B cell (primary cell): Measurements from ENCODE around the gene ENDOU.

Source experiments
- EZH2 ChIP-seq: IDR thresholded peaks from 2 replicates; pipeline ENCODE4 v1.6.1; 2012; ENCODE audit warnings: borderline replicate concordance, low read depth, mild to moderate bottlenecking, moderate library complexity, low read length; ENCODE audit not compliant: insufficient read depth, poor library complexity, severe bottlenecking
- TF ChIP-seq, protein P1 (sequence below): fragments of 200-600 bp; IDR thresholded peaks from one replicate; pipeline ENCODE4 v1.8.0; 2022; ENCODE audit warnings: antibody characterized with exemption, mild to moderate bottlenecking

DNA sequence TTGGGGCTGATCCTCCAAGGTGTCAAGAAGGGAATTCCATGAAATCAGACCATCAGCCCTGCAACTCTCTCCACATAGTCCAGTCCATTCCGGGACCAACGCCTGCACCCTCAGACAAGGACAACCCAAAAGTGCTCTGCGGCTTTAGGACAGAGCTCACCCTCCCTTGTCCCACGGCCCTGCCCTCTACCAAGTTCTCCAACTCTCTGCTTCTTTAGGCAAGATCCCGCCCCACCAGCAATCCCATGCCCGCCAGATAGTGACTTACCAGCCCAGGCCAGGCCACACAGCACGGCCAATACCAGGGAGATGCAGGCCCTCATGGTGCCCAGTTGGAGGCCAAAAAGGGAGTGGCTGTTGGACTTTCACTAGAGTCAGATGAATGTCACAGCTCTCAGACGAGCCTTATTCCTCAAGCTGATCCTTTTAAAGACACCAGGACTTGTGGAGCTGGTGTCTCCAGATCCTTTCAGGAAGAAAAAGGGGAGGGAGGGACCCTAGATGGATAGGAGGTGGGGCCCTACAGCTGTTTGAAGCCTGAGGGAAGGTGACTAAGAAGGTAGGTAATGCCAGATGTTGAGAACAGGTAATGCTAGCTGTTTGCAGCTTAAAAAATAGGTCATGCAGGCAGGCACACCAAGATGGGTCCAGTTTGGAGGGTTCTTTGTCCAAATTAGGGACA lies at the start of gene ENDOU:
- TF ChIP-seq, protein P1, sequence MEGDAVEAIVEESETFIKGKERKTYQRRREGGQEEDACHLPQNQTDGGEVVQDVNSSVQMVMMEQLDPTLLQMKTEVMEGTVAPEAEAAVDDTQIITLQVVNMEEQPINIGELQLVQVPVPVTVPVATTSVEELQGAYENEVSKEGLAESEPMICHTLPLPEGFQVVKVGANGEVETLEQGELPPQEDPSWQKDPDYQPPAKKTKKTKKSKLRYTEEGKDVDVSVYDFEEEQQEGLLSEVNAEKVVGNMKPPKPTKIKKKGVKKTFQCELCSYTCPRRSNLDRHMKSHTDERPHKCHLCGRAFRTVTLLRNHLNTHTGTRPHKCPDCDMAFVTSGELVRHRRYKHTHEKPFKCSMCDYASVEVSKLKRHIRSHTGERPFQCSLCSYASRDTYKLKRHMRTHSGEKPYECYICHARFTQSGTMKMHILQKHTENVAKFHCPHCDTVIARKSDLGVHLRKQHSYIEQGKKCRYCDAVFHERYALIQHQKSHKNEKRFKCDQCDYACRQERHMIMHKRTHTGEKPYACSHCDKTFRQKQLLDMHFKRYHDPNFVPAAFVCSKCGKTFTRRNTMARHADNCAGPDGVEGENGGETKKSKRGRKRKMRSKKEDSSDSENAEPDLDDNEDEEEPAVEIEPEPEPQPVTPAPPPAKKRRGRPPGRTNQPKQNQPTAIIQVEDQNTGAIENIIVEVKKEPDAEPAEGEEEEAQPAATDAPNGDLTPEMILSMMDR = no peak
- no peak for TF ChIP-seq EZH2
